Spleen (tissue), 7 donors: ENCODE measurements around the gene PCARE.

Experiments
- CTCF ChIP-seq, 11 experiments: fragments of 200-600 bp in 7 of 11; fragments of 450-650 bp in 4 of 11; sonication (generic) in 4 of 11; IDR thresholded peaks in 8 of 11; conservative IDR thresholded peaks in 3 of 11; 1 replicate in 7 of 11; 2 replicates in 4 of 11; pipeline versions ENCODE4 v1.4.0 to v1.8.0; 2016 to 2021; ENCODE audit warnings: antibody characterized with exemption in 11 of 11, inconsistent platforms in 4 of 11, mild to moderate bottlenecking in 1 of 11
- POLR2AphosphoS5 ChIP-seq, 3 donors: sonication (generic); formaldehyde crosslinking; IDR thresholded peaks; one replicate each; pipeline ENCODE4 v1.5.1; 2017; ENCODE audit warnings: antibody characterized with exemption in 3 of 3
- donor health status: DM: no; HTN: no; CAD: no; lungs with moderate emphysema.
- donor health status: DM: no; HTN: no; CAD: no.
- donor health status: DM: no; HTN: no; CAD: no.

- no peak for TF ChIP-seq CTCF (IDR thresholded peaks at IDR 0.05 in 8 of 11, conservative IDR thresholded peaks at IDR 0.05 in 3 of 11)
- TF ChIP-seq POLR2AphosphoS5 (IDR thresholded peaks at IDR 0.05) = no peak
These were observed 19.9 kb downstream of the PCARE start for GRCh38 chr2:29054430-29054829.
